A549 (cell line): Measurements from ENCODE around the gene ADARB1.

Source experiments
- CTCF ChIP-seq: fragments of >200 bp; sonication (Bioruptor Twin); formaldehyde crosslinking; IDR thresholded peaks from 3 replicates; pipeline ENCODE4 v1.5.1; 2016
- JUN ChIP-seq, 2 experiments: fragments of >200 bp; sonication (Bioruptor Twin); formaldehyde crosslinking; IDR thresholded peaks; 2 replicates in 1 of 2; 3 replicates in 1 of 2; pipeline ENCODE4 v1.6.1; 2016 to 2017
- MAZ ChIP-seq: fragments of 150-350 bp; IDR thresholded peaks from 2 replicates; pipeline ENCODE4 v1.6.1; 2014; ENCODE audit warnings: antibody characterized with exemption, low read depth, low read length, borderline replicate concordance
- TF ChIP-seq, protein P1 (sequence below): fragments of 150-350 bp; IDR thresholded peaks from 2 replicates; pipeline ENCODE4 v1.6.1; 2014; ENCODE audit warnings: low read depth, mild to moderate bottlenecking, low read length

DNA sequence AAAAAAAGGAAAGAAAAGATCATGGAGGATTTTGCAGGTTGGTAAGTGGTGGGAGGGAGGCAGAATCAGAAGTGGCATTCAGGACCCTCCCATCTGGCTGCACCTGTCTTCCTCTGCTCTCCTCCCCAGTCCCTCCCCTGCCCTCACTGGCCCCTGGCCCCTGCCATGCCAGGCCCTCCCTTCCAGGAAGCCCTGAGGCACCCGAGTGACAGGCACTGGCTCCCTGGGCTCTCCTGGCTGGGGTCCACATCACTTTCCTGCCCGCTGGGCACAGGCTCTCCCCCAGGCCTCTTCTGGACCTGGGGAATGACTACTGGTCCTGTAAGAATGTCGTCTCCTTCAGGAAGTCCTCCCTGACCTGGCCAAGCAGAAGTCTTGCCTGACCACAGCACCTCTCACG, 15.3 kb upstream of the ADARB1 start:
- TF ChIP-seq JUN (IDR thresholded peaks at IDR 0.05) (no peak), CTCF (no peak), MAZ (no peak)
- TF ChIP-seq, protein P1, sequence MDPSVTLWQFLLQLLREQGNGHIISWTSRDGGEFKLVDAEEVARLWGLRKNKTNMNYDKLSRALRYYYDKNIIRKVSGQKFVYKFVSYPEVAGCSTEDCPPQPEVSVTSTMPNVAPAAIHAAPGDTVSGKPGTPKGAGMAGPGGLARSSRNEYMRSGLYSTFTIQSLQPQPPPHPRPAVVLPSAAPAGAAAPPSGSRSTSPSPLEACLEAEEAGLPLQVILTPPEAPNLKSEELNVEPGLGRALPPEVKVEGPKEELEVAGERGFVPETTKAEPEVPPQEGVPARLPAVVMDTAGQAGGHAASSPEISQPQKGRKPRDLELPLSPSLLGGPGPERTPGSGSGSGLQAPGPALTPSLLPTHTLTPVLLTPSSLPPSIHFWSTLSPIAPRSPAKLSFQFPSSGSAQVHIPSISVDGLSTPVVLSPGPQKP = no peak
